Measurements from ENCODE around the gene BCAS3. TPM values are rescaled to one million over a fixed set of nuclear protein-coding genes. Genes with fewer than 3 reads are reported as not detected.
A peak's percentile ranks its signal among the peaks of the same experiment; 100 is the strongest.

BCAS3 gene
- total RNA-seq, 4 donors from 2014 or later, result 18.7 to 37.8 (median 24.9) TPM

- DNase-seq (ENCODE audit: low spot score) (no peak), ATAC-seq (ENCODE audit: low FRiP score) (no peak)
- no peak for TF ChIP-seq CTCF (IDR thresholded peaks at IDR 0.05)
Measured at GRCh38 chr17:61318684-61319098, 641.0 kb downstream of the BCAS3 start.

- no peak for TF ChIP-seq CTCF (IDR thresholded peaks at IDR 0.05)
- no peak for ATAC-seq (ENCODE audit: low FRiP score)
- DNase-seq (ENCODE audit: low spot score), result no peak
Measured at GRCh38 chr17:61321344-61321743, 643.7 kb downstream of the BCAS3 start.

- DNase-seq (ENCODE audit: low spot score), result no peak
- TF ChIP-seq CTCF (IDR thresholded peaks at IDR 0.05), result no peak
Measured at GRCh38 chr17:61322325-61323002, 644.8 kb downstream of the BCAS3 start.

GRCh38 chr17:61323003-61323908 lies 645.6 kb downstream of the BCAS3 start:
- DNase-seq (ENCODE audit: low spot score) (peak; percentile 20), ATAC-seq (ENCODE audit: low FRiP score) (no peak)
- TF ChIP-seq CTCF (IDR thresholded peaks at IDR 0.05), result no peak

More at GRCh38 chr17:61322325-61323002, 644.8 kb downstream of the BCAS3 start:
- no peak for ATAC-seq (ENCODE audit: low FRiP score)

- no peak for TF ChIP-seq CTCF (IDR thresholded peaks at IDR 0.05)
- no peak for ATAC-seq (ENCODE audit: low FRiP score)
- peak; percentile 3 for DNase-seq (ENCODE audit: low spot score)
Measured at GRCh38 chr17:61323909-61324868, 646.5 kb downstream of the BCAS3 start.

- no peak for ATAC-seq (ENCODE audit: low FRiP score)
- TF ChIP-seq CTCF (IDR thresholded peaks at IDR 0.05), result no peak
Measured at GRCh38 chr17:61324950-61325349, 647.3 kb downstream of the BCAS3 start.

More at GRCh38 chr17:61324950-61325349, 647.3 kb downstream of the BCAS3 start:
- DNase-seq (ENCODE audit: low spot score), result no peak
